K562 (cell line): ENCODE measurements around the gene AVPI1. TPM values are rescaled to one million over a fixed set of nuclear protein-coding genes. Genes with fewer than 3 reads are reported as not detected.

ENCODE experiments used
- ATAC-seq: fragments of 200-7000 bp; cut with Tn5 transposase; 3 replicates; pipeline ENCODE4 v1.9.1; 2020; ENCODE audit warnings: moderate library complexity
- BruUV-seq: library from RNA; stranded (reverse); fragments of 400-500 nt; replicated peaks from 2 replicates; lab custom pipeline; 2021; lab: Mats Ljungman, UMichigan
- CTCF ChIA-PET: fragments of 300-600 bp; formaldehyde crosslinking; extraction: SDS; loops from one replicate; lab custom pipeline; 2021; ENCODE audit warnings: low intra/inter-chr PET ratio; lab: Yijun Ruan, JAX
- POLR2A ChIA-PET: fragments of 300-600, 350-650 bp; sonication (Branson Sonifier 250); formaldehyde crosslinking; extraction: SDS; loops from one replicate; lab custom pipeline; 2021; ENCODE audit warnings: antibody characterized with exemption, inconsistent platforms; lab: Yijun Ruan, JAX
- DNase-seq, 4 experiments: peaks; one replicate each; pipeline versions ENCODE4 v3.0.0 to v3.0.0-alpha.2; 2011 to 2018; ENCODE audit warnings: low spot score in 3 of 4, mixed read lengths in 3 of 4; ENCODE audit errors: extremely low read depth in 1 of 4
- FAIRE-seq: peaks from 2 replicates; lab custom pipeline; 2011; peaks lifted over from hg19 to GRCh38; lab: Jason Lieb, UNC
- H2AFZ ChIP-seq: 2 replicates; pipeline ENCODE4 v1.6.0; 2011; ENCODE audit warnings: low read depth, low read length, control low read depth, inconsistent platforms
- H3K27ac ChIP-seq: fragments of 200-600 bp; 3 replicates; pipeline ENCODE4 v1.8.0; 2011; ENCODE audit warnings: low read depth, mild to moderate bottlenecking, control low read depth, inconsistent platforms, low read length, moderate library complexity, mixed read lengths; ENCODE audit errors: extremely low read depth
- H3K27me3 ChIP-seq, 2 experiments: fragments of 300-600 bp in 1 of 2; 2 replicates in 1 of 2; 3 replicates in 1 of 2; pipeline versions ENCODE4 v1.6.0 to v1.8.0; 2011; ENCODE audit warnings: inconsistent platforms in 2 of 2, low read length in 2 of 2, mild to moderate bottlenecking in 1 of 2, mixed read lengths in 1 of 2, moderate library complexity in 1 of 2; ENCODE audit not compliant: control insufficient read depth in 2 of 2, insufficient read depth in 2 of 2
- H3K36me3 ChIP-seq: fragments of 300-600 bp; 3 replicates; pipeline ENCODE4 v1.8.0; 2011; ENCODE audit warnings: mild to moderate bottlenecking, low read length, inconsistent platforms; ENCODE audit not compliant: control insufficient read depth, insufficient read depth
- H3K4me1 ChIP-seq, 2 experiments: fragments of 200-600 bp in 1 of 2; replicated peaks in 1 of 2; 2 replicates in 1 of 2; 3 replicates in 1 of 2; pipeline versions ENCODE4 v1.5.1 to v1.8.0; 2011; ENCODE audit warnings: inconsistent platforms in 2 of 2, low read length in 2 of 2, mild to moderate bottlenecking in 1 of 2, mixed read lengths in 1 of 2, moderate library complexity in 1 of 2; ENCODE audit not compliant: control insufficient read depth in 2 of 2, insufficient read depth in 2 of 2
- H3K4me2 ChIP-seq: 2 replicates; pipeline ENCODE4 v1.6.1; 2011; ENCODE audit warnings: low read length, control low read depth, inconsistent platforms, mixed read lengths; ENCODE audit not compliant: insufficient read depth
- H3K4me3 ChIP-seq: fragments of 200-600 bp; sonication (generic), shearing (Covaris generic); 2 replicates; pipeline ENCODE4 v1.5.1; 2016; ENCODE audit warnings: control low read depth, inconsistent platforms
- H3K79me2 ChIP-seq: fragments of 200-600 bp; 3 replicates; pipeline ENCODE4 v1.8.0; 2011; ENCODE audit warnings: low read length, inconsistent platforms; ENCODE audit not compliant: control insufficient read depth, insufficient read depth
- H3K9ac ChIP-seq, 2 experiments: 2 replicates each; pipeline versions ENCODE4 v1.6.0 to v1.6.1; 2011; ENCODE audit warnings: low read depth in 2 of 2, low read length in 2 of 2, control low read depth in 1 of 2, inconsistent platforms in 1 of 2, mild to moderate bottlenecking in 1 of 2, mixed read lengths in 1 of 2; ENCODE audit not compliant: insufficient read depth in 1 of 2
- H3K9me1 ChIP-seq: one replicate; pipeline ENCODE4 v1.6.0; 2011; ENCODE audit warnings: inconsistent platforms, mild to moderate bottlenecking, low read length, moderate library complexity; ENCODE audit not compliant: control insufficient read depth, insufficient read depth
- H3K9me3 ChIP-seq: replicated peaks from 2 replicates; pipeline ENCODE4 v1.5.1; 2011; ENCODE audit warnings: low read depth, low read length, inconsistent platforms; ENCODE audit not compliant: control insufficient read depth, insufficient read depth
- H4K20me1 ChIP-seq: replicated peaks from 2 replicates; pipeline ENCODE4 v1.6.1; 2011; ENCODE audit warnings: low read length, inconsistent platforms, mixed read lengths; ENCODE audit not compliant: control insufficient read depth, insufficient read depth
- ARID3B ChIP-seq: fragments of 250-450 bp; sonication (Bioruptor Pico); IDR thresholded peaks from 2 replicates; pipeline ENCODE4 v1.4.0; 2020; ENCODE audit warnings: borderline replicate concordance
- CBX5 ChIP-seq: IDR thresholded peaks from 2 replicates; pipeline ENCODE4 v1.6.1; 2014; ENCODE audit warnings: low read depth, borderline replicate concordance
- CREM ChIP-seq: IDR thresholded peaks from 2 replicates; pipeline ENCODE4 v1.6.1; 2014; ENCODE audit warnings: antibody characterized with exemption, low read depth
- E2F1 ChIP-seq: sonication (generic); formaldehyde crosslinking; IDR thresholded peaks from 2 replicates; pipeline ENCODE4 v1.8.1; 2023; ENCODE audit warnings: mild to moderate bottlenecking, missing genetic modification reagents, moderate library complexity
- ETV1 ChIP-seq: fragments of 450-650 bp; conservative IDR thresholded peaks from 2 replicates; pipeline ENCODE4 v1.6.1; 2016; ENCODE audit warnings: missing genetic modification characterization, control low read depth, low read depth, missing compliant biosample characterization
- FOXJ2 ChIP-seq: fragments of 200-800 bp; sonication (Bioruptor generic); IDR thresholded peaks from 2 replicates; pipeline ENCODE4 v1.6.1; 2016; ENCODE audit warnings: missing genetic modification characterization, missing compliant biosample characterization
- TRIM24 ChIP-seq, 2 experiments: fragments of 450-650 bp; IDR thresholded peaks; 2 replicates each; pipeline ENCODE4 v1.6.1; 2016
- ZNF274 ChIP-seq: IDR thresholded peaks from 2 replicates; pipeline ENCODE4 v1.6.1; 2011; ENCODE audit warnings: low read depth, mild to moderate bottlenecking, low read length, moderate library complexity, borderline replicate concordance
- ZNF316 ChIP-seq: fragments of 450-650 bp; IDR thresholded peaks from 2 replicates; pipeline ENCODE4 v1.6.1; 2016
- ZNF384 ChIP-seq: IDR thresholded peaks from 2 replicates; pipeline ENCODE4 v1.6.1; 2012; ENCODE audit warnings: low read depth, low read length, improper control_type of control experiment
- ZNF511 ChIP-seq: sonication (generic); formaldehyde crosslinking; IDR thresholded peaks from 2 replicates; pipeline ENCODE4 v1.8.0; 2022; ENCODE audit warnings: mild to moderate bottlenecking, missing genetic modification reagents
- WGBS: fragments of 100-300 bp; shearing (Covaris generic); methylation state at CpG from one replicate; pipeline ENCODE4 v1.1.6; 2016; ENCODE audit warnings: low coverage, mixed read lengths; ENCODE audit not compliant: insufficient coverage; ENCODE audit errors: missing lambda C conversion rate; 5-methylcytosine and 5-hydroxymethylcytosine counted together
- in situ Hi-C: fragments of 300-500 bp; cut with MboI; formaldehyde crosslinking; loops from 4 replicates; pipeline ENCODE4 v1.15.0; 2018; ENCODE audit warnings: inconsistent platforms, mixed read lengths
- intact Hi-C: fragments of 100-400 bp; cut with micrococcal nuclease; formaldehyde crosslinking; loops from 2 replicates; pipeline ENCODE4 v1.14.2; 2022
- polyA plus RNA-seq, 8 experiments: library from polyadenylated mRNA; depleted of rRNA in 4 of 8; stranded (reverse) in 5 of 8; unstranded in 3 of 8; fragments of >200 nt; fragmentation: Nextera tagmentation in 2 of 8; fragmentation: Illumina TruSeq in 1 of 8; extraction: Ambion mirVana in 2 of 8; extraction: Trizol in 1 of 8; gene quantifications; 2 replicates each; pipeline versions ENCODE4 v1.2.1 to v1.2.3, GENCODE V29; 2011 to 2014; ENCODE audit warnings: inconsistent platforms in 1 of 8, missing spikeins in 1 of 8
- total RNA-seq, 7 experiments: library from RNA; depleted of rRNA in 6 of 7; stranded (reverse); fragments of >200 nt in 6 of 7; fragmentation: Illumina TruSeq in 2 of 7; extraction: Trizol in 2 of 7; gene quantifications; 2 replicates each; pipeline versions ENCODE4 v1.2.1 to v1.2.3, GENCODE V29; 2011 to 2021; ENCODE audit warnings: low replicate concordance in 1 of 7

Gene AVPI1
- total and polyA plus RNA-seq, 9 of the 15 experiments (the other 6 are each of a cell fraction or from before 2014, with no cell fraction given) = 0.90 to 10.4 (median 7.4) TPM

- Histone ChIP-seq H3K4me2 (peak overlapping the region; percentile 52; the same call in 1 of the 2 replicates), H3K9me1 (no peaks in the 10 kb centered on the region), H3K9me3 (no peaks in the 10 kb centered on the region), H4K20me1 (no peaks in the 10 kb centered on the region), H3K4me1 (peaks cover 17 to 40% of the 10 kb centered on the region in 2 experiments; a peak in 4 of 5 replicates), H3K36me3 (no peaks in the 10 kb centered on the region), H3K27ac (no peak overlapping the region), H3K9ac (peak overlapping the region in 1 of 2 experiments; percentile 56; a peak in 1 of 4 replicates), H3K27me3 (no peaks in the 10 kb centered on the region), H3K79me2 (no peaks in the 10 kb centered on the region; the same call in 2 of the 3 replicates), H2AFZ (no peak overlapping the region), H3K4me3 (no peak overlapping the region)
- POLR2A ChIA-PET = interaction anchor here (0.7 kb wide), 1 partner anchor 17 kb away, joined by 3 read pairs; no protein-coding TSS in a partner anchor
- FAIRE-seq (no peak), ATAC-seq (no peak), DNase-seq (no peak)
- 53% methylated on average over 6 of the region's 8 CpGs for WGBS
- in situ Hi-C loops (no loop called here), intact Hi-C loops (no loop called here)
- no peak for TF ChIP-seq TRIM24 (IDR thresholded peaks at IDR 0.05)
- CTCF ChIA-PET = no interaction called here
- no TSS peak for BruUV-seq
Measured at GRCh38 chr10:97718659-97719142, 31.7 kb upstream of the AVPI1 start.

GRCh38 chr10:97718178-97718577 is 31.1 kb upstream of the AVPI1 start:
- H3K9me3 ChIP-seq = no peaks in the 10 kb centered on the region
- peak overlapping the region; percentile 62; the same call in 1 of the 2 replicates for H2AFZ ChIP-seq
- peaks cover 17 to 46% of the 10 kb centered on the region in 2 experiments; a peak in 4 of 5 replicates for H3K4me1 ChIP-seq
- H3K4me3 ChIP-seq = no peak overlapping the region
- intact Hi-C loops = no loop called here
- DNase-seq = peak in 1 of 4 experiments; percentile 26
- H3K36me3 ChIP-seq = no peaks in the 10 kb centered on the region
- no peaks in the 10 kb centered on the region; the same call in 2 of the 3 replicates for H3K79me2 ChIP-seq
- in situ Hi-C loops = no loop called here
- H3K9ac ChIP-seq = peak overlapping the region in 1 of 2 experiments; percentile 56; a peak in 1 of 4 replicates
- H4K20me1 ChIP-seq = no peaks in the 10 kb centered on the region
- no peaks in the 10 kb centered on the region for H3K9me1 ChIP-seq
- no TSS peak for BruUV-seq
- ChIA-PET POLR2A (interaction anchor here (0.7 to 1.2 kb wide), 2 partner anchors 17 to 523 kb away, joined by 3 to 4 read pairs; no protein-coding TSS in a partner anchor), CTCF (no interaction called here)
- ATAC-seq = peak; percentile 40; the same call in 2 of the 3 replicates
- H3K27me3 ChIP-seq = no peaks in the 10 kb centered on the region
- FAIRE-seq = peak; percentile 46
- peak overlapping the region; percentile 46; the same call in 2 of the 3 replicates for H3K27ac ChIP-seq
- peak overlapping the region; percentile 52 for H3K4me2 ChIP-seq
- WGBS = 24% methylated on average over 6 of the region's 6 CpGs
- TF ChIP-seq ZNF274 (no peak), CREM (no peak), ZNF316 (no peak), ARID3B (CRISPR knock-in tag) (no peak), ZNF384 (no peak), FOXJ2 (tag) (no peak), CBX5 (no peak), ZNF511 (CRISPR knock-in tag) (no peak), ETV1 (tag) (no peak), E2F1 (CRISPR knock-in tag) (no peak)
